GM19395 (cell line): ENCODE results near the gene BTBD1.

Experiments
- ATAC-seq: cut with Tn5 transposase; IDR thresholded peaks from one replicate; pipeline ENCODE4 v1.9.1; 2021; ENCODE audit warnings: mild to moderate bottlenecking, moderate library complexity; ENCODE audit not compliant: unreplicated experiment

Gene BTBD1

DNA sequence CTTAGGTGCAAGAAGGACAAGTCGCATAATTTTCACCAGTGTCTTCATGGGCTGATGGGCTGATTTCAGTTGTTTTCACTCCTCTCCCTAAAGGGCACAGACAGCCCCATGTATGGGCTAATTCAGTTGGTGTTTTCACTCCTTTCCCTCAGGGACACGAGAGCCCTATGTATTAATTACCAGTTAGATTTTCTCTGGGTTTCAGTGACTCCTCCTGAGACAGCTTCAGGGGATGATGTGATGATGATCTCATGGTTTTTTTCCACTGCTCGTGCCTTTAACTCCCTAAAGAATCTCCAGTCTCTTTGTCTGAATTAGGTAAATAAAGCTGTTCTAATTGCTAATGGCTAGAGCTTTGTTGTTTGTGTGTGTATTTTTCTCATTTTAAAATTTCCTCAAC, 71.1 kb downstream of the BTBD1 start:
- no peak for ATAC-seq

DNA sequence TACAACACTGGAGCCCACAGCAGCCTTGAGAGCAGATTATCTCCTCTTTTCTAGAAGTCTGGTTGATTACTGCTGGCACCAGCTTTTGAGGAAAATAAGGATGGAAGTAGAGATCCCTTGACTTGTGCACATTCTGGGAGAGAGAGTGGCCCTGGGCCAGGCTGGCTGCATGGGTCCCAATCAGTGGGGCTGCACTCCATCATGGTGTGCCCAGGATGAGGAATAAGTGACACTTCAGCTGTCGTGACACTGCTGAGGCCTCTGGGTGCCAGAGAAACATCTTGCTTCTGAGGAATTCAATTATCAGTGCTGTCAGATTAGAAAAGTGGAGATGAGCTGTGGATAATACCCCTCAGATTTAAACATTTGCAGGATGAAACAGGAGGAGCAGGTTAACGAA, 72.0 kb downstream of the BTBD1 start:
- ATAC-seq, result no peak

DNA sequence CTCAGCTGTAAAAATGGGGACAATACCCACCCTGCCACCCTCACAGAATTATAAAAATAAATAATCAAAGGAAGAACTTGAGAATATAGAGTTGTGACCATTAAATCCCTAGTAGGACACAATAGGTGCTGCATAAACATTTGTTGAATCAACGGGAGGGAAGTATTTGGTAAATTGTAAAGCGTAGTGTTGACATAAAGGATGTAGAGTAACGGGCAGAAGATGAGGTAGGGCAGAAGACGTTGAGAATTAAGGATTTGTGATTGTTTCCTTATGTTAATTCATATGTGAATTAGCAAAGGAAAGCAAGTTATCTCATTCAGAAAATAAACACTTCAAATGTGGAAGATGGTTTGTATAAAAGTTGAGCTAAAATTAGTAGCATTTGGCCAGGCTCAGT, 73.9 kb downstream of the BTBD1 start:
- ATAC-seq, result no peak

DNA sequence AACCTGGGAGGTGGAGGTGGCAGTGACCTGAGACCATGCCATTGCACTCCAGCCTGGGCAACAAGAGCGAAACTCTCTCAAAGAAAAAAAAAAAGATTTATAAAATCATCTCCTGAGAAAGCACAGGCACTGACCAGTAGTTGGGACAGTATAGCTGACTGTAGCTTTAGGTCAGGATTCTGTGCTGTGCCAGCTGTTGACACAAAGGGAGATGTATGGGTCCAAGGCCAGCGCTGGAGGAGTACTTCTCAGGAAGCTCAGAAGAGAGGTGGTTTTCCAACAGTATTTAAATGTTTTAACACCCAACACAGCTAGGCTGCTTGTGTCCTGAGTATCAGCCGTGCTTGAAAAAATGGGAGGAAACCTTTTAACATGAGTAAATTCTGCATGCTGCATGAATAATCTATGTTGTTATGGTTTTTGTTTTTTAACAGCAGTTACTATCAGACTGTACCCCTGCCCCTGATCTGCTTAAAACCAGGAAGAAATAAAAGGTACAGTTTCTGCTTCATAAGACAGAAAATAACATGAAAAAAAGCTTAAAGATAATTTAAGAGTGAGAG, 74.5 kb downstream of the BTBD1 start:
- ATAC-seq, result no peak

DNA sequence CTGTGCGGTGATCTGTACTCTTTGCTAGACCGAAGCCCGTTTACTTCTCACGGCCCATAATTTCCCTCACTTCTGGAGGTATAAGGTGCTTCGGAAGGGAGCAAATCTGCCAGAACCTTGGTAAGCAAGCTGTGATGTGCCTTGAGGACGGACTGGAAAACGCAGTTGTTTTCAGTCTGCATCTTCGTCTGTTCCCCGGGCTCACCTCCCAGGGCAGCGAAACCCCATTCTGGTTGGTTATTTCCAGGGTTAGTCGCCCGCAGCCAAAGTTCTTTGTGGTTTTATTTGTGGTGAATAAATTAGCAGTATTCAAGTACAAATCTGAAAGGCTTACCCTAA, 80.6 kb downstream of the BTBD1 start:
- peak; percentile 39 for ATAC-seq

DNA sequence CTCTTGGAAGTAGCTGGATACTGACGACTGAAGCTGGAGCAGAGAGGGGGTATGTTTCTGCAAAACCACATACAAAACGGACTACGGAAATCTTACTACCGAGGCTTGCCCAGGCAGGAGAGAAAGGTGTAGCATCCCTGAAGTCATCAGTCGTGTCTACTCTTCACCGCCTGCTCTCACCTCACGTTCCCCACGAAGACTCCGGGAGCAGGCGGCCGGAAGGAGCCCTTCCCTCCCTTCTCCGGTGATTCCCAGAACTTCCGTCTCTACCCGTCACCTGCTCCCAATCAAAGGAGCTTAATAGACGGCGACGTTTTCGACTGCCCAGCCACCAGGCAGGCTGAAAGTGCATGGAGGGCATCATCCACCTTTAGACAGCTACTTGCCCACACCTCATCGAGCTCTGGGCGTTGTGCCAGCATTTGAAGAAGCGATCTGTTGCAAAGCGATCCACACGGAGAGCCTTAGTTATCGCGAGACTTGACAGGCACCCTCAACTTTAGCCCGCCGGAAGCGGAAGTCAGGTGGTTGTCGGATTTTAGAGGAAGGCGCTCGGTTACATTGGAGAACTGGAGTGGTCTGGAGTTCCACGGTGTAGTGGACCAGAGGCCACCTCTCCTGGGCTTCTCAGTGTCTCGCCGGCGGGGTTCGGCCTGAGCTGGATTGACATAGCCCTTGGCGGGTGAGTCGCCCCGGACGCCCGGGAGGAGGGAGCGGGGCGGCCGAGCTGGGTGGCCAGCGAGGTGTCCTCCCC, 81.2 kb downstream of the BTBD1 start, which contains the start of gene RAMAC:
Gene RAMAC, plus strand, starts transcription at position 523 of the 754 bp plus-strand sequence. CDS start 2,809 bp downstream, outside the sequence.
- ATAC-seq, result peak; percentile 99

DNA sequence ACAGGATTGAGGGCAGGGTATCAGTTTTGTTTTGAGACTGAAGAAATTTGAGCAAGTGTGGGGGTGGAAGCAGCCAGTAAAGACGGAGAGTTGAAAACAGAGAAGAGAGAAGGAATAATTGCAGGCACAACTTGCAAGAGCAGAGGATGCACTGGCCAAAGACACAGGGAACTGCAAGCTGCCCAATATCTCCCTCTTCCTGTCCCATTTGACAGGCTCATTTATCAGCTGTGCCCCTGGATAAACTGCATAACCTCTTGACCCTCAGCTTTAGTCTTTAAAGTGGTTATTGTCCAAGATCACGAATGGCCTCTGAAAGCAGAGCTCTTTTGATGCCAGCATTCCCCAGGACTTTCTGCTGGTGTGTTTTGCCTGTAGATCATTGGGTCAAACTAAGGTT, 86.1 kb downstream of the BTBD1 start:
- ATAC-seq, result no peak

DNA sequence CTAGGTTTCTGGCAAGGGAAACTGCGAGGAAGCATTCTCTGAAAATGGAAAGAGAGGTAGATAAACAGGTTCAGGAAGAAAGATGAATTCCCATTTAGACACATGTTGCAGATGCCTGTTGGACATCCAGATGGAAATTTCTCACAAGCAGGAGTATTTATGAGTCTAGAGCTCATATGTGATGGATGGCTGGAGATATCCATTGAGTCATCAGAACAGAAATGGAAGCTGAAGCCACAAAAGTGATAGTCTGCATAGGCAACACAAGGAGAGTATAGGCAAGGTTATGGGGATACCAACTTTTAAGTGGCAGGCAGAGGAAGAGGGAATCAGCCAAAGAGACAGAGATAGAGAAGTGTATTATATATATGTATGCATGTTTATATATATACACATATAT, 87.3 kb downstream of the BTBD1 start:
- no peak for ATAC-seq

DNA sequence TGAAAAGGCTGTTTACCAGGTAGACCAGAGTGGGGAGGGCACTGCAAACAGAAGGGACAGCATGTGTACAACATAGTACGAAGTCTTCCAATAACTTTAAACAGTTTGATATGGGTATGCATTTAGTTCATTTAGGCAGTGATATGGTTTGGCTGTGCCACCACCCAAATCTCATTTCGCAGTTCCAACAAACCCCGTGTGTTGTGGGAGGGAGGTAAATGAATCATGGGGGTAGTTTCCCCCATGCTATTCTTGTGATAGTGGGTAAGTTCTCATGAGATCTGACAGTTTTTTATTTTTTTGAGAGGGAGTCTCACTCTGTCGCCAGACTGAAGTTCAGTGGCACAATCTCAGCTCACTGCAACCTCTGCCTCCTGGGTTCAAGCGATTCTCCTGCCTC, 88.6 kb downstream of the BTBD1 start:
- no peak for ATAC-seq

DNA sequence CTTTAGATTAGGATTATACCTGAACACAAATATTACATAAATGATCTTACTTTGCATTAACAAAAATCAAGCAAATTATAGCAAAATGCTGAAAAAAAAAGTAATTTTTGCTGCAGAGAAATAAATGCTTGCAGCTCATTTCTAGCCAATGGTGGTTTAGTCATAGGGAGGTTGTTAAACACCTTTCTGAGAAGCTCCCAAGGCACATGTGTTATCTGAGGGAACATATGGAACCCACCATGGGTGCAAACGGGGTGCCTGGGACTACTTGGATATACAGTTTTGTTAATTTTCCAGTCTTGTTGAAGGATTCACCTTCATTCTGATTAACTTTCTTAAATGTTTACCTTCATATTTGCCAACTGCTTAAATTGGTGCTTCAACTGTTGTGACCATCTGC, 90.0 kb downstream of the BTBD1 start:
- no peak for ATAC-seq

DNA sequence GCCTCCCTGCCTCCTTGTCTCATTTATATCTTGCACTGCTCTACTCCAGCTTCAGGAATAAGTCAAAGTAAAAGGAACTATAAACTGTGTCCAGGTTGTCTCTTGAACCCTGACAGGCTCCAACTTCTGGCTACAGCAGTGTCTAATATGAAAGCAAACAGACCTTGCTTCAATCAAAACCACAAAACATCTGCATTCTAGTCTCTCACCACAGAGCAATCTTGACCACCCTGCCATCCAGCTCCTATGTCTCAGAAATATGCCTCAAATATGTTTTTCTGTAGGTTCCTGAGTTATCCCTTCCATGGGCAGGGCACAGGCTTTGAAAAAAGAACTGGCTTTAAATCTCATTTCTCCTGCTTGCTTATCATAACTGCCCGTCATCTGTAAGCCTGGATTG, 94.1 kb downstream of the BTBD1 start:
- no peak for ATAC-seq

DNA sequence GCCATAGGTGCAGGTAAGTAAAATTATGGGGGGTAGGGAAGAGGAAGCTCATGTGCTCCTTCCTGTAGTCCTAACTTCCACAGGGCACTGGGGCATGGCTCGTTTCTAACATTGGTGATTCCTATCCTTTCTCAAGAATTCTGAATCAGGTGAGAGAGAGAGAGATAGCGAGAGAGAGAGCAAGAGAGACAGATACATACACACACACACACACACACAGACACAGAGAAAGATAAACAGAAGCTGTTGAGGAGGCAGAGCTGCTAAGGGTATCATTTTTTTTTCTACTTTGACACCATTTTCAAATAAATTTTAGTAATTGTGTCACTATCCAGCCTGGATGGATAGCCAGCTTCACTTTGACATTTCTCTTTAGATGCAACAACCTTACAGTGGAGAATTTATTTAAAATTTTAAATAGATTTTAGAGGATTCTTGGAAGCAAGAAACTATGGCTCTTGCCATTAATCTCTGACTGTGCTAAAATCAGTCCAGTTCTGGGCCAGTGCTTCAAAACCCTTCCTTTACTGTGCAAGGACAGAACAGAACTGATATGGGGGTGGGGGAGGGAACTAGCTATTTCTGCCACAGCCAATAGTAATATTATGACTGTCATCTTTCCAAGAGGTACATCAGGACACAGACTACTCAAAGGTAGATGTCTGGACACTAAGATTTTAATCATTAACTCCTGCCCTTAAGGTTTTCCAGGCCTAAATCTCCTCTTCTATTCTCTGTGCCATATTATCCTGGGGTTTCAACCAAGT, 95.7 kb downstream of the BTBD1 start:
- ATAC-seq, result no peak

DNA sequence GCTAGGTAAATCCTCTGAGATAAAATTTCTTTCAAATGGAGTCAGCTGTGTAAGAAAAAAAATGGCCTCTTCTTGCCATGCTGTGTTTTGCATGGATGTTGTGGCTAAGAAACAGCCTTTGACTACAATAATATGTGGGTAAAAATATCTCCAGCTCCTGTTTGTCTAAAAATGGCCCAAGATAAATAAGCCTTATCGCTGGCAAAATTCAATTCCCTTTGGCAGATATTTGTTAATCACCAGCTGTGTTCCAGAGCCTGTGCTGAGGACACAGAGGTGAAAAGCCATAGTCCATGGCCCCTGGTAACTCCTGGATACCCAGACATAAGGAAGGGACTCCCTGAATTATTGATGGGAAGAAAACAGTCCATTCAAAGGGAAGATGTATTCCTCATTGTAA, 96.4 kb downstream of the BTBD1 start:
- ATAC-seq, result no peak

DNA sequence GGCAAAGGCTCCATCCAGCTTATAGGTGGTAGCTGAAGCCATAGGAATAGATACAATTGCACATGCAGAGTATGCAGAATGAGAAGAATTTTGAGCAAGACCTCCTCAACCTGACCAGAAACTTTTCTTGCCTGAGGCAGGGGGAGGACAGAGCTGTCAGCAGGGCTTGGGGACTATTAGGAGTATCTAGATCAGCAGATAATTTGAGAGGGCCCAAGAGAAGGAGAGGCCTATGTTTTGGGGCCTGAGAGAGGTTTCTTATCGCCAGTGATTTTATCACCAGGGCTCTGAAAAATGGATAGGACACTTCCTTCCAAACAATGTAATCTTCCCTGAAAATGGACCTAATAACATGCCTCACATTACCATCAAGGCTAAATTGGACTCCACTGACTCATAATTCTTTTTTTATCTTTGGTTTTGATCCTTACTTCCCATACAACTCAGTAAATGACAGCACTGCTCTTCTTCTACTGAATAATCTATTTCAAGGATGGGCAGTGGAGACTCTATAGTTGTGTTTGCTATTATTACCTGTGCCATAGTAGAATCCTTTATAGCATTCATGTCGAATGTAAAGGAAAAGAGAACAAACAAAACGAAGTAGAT, 96.9 kb downstream of the BTBD1 start:
- ATAC-seq, result no peak

DNA sequence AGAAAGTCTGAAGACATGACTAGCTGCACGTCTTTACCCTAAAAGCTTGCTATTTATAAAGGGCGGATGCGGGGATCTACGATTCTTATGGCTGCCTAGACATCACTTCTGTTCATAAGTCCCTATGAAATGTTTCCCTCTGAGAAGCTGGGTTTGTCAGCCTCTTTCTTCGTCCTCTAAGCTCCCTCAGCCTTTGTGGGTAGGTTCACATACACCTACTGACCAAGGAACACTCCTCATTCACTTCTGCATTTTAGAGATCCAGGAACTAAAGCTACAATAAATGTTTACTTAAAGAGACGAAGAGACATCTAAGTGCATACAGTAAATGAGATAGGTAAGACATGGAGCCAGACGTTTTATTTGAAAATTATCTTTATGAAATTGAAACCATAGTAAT, 97.7 kb downstream of the BTBD1 start:
- no peak for ATAC-seq

DNA sequence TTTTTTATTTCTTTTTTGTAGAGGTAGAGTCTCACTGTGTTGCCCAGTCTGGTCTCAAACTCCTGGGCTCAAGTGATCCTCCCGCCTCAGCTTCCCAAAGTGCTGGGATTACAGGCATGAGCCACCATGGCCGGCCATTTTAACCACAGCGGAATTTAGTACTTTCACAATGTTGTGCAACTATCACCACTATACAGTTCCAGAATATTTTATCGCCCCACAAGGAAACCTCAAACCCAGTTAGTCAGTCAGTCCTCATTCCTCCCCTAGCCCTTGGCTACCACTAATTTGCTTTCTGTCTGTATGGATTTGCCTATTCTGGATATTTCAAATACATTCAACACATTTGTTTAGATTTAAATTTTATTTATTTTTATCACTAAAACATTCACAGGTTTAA, 99.0 kb downstream of the BTBD1 start:
- no peak for ATAC-seq

DNA sequence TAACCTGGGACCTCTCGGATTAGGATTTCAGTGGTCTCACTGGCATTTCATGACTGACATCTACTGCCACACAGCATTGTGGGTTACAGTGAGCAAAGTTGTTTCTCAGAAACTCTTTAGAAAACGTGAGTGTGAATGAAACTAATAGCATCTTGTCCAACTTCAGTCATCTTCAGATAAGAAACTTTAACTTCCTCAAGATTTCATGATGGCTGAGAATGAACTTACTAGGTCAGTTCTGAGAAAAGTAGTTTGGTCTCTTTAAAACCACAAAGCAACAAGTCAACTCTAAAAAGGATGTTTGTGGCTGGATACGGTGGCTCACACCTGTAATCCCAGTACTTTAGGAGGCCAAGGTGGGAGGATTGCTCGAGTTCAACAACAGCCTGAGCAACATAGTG, 100.4 kb downstream of the BTBD1 start:
- peak; percentile 92 for ATAC-seq
